Ovary (tissue), 9 donors: Measurements from ENCODE around the gene SAYSD1. TPM values are rescaled to one million over a fixed set of nuclear protein-coding genes. Genes with fewer than 3 reads are reported as not detected.

Source experiments
- DNase-seq, 5 donors: peaks; one replicate each; pipeline ENCODE4 v3.0.0-alpha.2; 2019 to 2020
- H3K27ac ChIP-seq, 2 donors: fragments of 200-600 bp; one replicate each; pipeline versions ENCODE4 v1.5.1 to v1.8.0; 2019 to 2022
- H3K27me3 ChIP-seq: fragments of 200-600 bp; one replicate; pipeline ENCODE4 v1.8.0; 2022
- H3K36me3 ChIP-seq: fragments of 200-600 bp; sonication (generic); one replicate; pipeline ENCODE4 v1.5.1; 2019
- H3K4me1 ChIP-seq: one replicate; pipeline ENCODE4 v1.8.1; 2013; ENCODE audit warnings: mild to moderate bottlenecking, moderate library complexity; ENCODE audit not compliant: insufficient read depth
- H3K4me3 ChIP-seq: fragments of 200-600 bp; sonication (generic); one replicate; pipeline ENCODE4 v1.5.1; 2017
- H3K9me3 ChIP-seq, 2 donors: fragments of 200-600 bp in 1 of 2; sonication (generic) in 1 of 2; one replicate each; pipeline versions ENCODE4 v1.5.1 to v1.8.1; 2013 to 2019; ENCODE audit warnings: mild to moderate bottlenecking in 1 of 2, moderate library complexity in 1 of 2
- CTCF ChIP-seq, 3 donors: fragments of 450-650 bp in 2 of 3; fragments of 200-600 bp in 1 of 3; IDR thresholded peaks; one replicate each; pipeline versions ENCODE4 v1.5.1 to v1.8.0; 2016 to 2022; ENCODE audit warnings: antibody characterized with exemption in 3 of 3, mild to moderate bottlenecking in 1 of 3
- EP300 ChIP-seq: sonication (generic); formaldehyde crosslinking; IDR thresholded peaks from one replicate; pipeline ENCODE4 v1.6.1; 2017; ENCODE audit warnings: antibody characterized with exemption
- POLR2A ChIP-seq: fragments of 450-650 bp; IDR thresholded peaks from one replicate; pipeline ENCODE4 v1.6.1; 2017; ENCODE audit warnings: antibody characterized with exemption, mild to moderate bottlenecking, moderate library complexity
- WGBS, 3 donors: extraction: QIAGEN DNeasy Blood & Tissue Kit in 1 of 3; methylation state at CpG; one replicate each; pipeline versions ENCODE4 v1.1.5 to v1.1.7; 2013 to 2017; 5-methylcytosine and 5-hydroxymethylcytosine counted together
- intact Hi-C, 4 donors: fragments of 100-400 bp; cut with DNase I; formaldehyde crosslinking; loops; one replicate each; pipeline versions ENCODE4 v1.11.0 to v1.15.1; 2022 to 2023
- polyA plus RNA-seq, 2 donors: library from polyadenylated mRNA; stranded (reverse); fragments of 200-250 nt in 1 of 2; fragments of 350-450 nt in 1 of 2; fragmentation: Illumina TruSeq in 1 of 2; extraction: RNeasy Lipid Tissue Mini Kit (QIAGEN cat#74804) in 1 of 2; gene quantifications; one replicate each; pipeline ENCODE4 v1.2.3, GENCODE V29; 2013 to 2014
- total RNA-seq, 7 donors: library from RNA; depleted of rRNA in 2 of 7; stranded (reverse); fragments of >200 nt in 2 of 7; fragmentation: NEBNext Ultra II Directional in 3 of 7; extraction: Animal tissue kit (Norgen Biotek cat#: 25700) in 3 of 7; gene quantifications; one replicate each; pipeline versions ENCODE4 v1.1.0 to v1.2.4, GENCODE V29; 2016 to 2023
- donor health status: DM: no; HTN: no; CAD: no; lungs with moderate emphysema.
- donor health status: DM: no; HTN: no; CAD: no.
- donor health status: Bipolar disorder and iron deficiency.
- donor health status: DM: yes; HTN: yes; CAD: no.
- donor health status: DM: no; HTN: no; CAD: no.
- donor health status: DM: yes; HTN: yes; CAD: no.

SAYSD1 gene
- total and polyA plus RNA-seq, 9 donors: 11.4 to 17.7 (median 15.3) TPM

GRCh38 chr6:39061182-39061581 lies 53.8 kb downstream of the SAYSD1 start:
- Histone ChIP-seq H3K4me1 (no peaks in the 10 kb centered on the region), H3K4me3 (no peak overlapping the region), H3K9me3 (no peaks in the 10 kb centered on the region), H3K27me3 (no peaks in the 10 kb centered on the region), H3K36me3 (no peaks in the 10 kb centered on the region), H3K27ac (no peak overlapping the region)
- intact Hi-C loops: no loop called here
- no peak for TF ChIP-seq POLR2A
- TF ChIP-seq CTCF (IDR thresholded peaks at IDR 0.05): no peak
- no peak for TF ChIP-seq EP300
- WGBS, 3 donors: 32 to 44% (median 42%) methylated on average over 6 of the region's 6 CpGs
- DNase-seq: no peak

- intact Hi-C loops: no loop called here
- TF ChIP-seq EP300: no peak
- TF ChIP-seq POLR2A: no peak
- no peak for TF ChIP-seq CTCF (IDR thresholded peaks at IDR 0.05)
- Histone ChIP-seq H3K27ac (no peak overlapping the region), H3K27me3 (no peaks in the 10 kb centered on the region), H3K36me3 (no peaks in the 10 kb centered on the region), H3K9me3 (no peaks in the 10 kb centered on the region), H3K4me3 (no peak overlapping the region), H3K4me1 (no peaks in the 10 kb centered on the region)
- no peak for DNase-seq
- 46 to 54% (median 52%) methylated on average over 7 of the region's 7 CpGs for WGBS, 3 donors
Observed at GRCh38 chr6:39060467-39061160, 54.4 kb downstream of the SAYSD1 start.

- TF ChIP-seq EP300 (no peak), CTCF (IDR thresholded peaks at IDR 0.05) (no peak), POLR2A (no peak)
- WGBS, 3 donors: 50 to 54% (median 51%) methylated on average over 14 of the region's 14 CpGs
- Histone ChIP-seq H3K9me3 (no peaks in the 10 kb centered on the region), H3K27me3 (no peaks in the 10 kb centered on the region), H3K36me3 (no peaks in the 10 kb centered on the region), H3K4me1 (no peaks in the 10 kb centered on the region), H3K27ac (no peak overlapping the region), H3K4me3 (no peak overlapping the region)
- DNase-seq: no peak
- intact Hi-C loops: no loop called here
Observed at GRCh38 chr6:39059496-39060310, 55.3 kb downstream of the SAYSD1 start.

- H3K27ac ChIP-seq: no peak overlapping the region
- no peaks in the 10 kb centered on the region for H3K4me1 ChIP-seq
- TF ChIP-seq EP300: no peak
- TF ChIP-seq CTCF (IDR thresholded peaks at IDR 0.05): no peak
- TF ChIP-seq POLR2A: no peak
- no peaks in the 10 kb centered on the region for H3K36me3 ChIP-seq
- intact Hi-C loops: no loop called here
- no peak for DNase-seq
- H3K4me3 ChIP-seq: no peak overlapping the region
- 83 to 86% (median 83%) methylated on average over 6 of the region's 6 CpGs for WGBS, 3 donors
- no peaks in the 10 kb centered on the region for H3K9me3 ChIP-seq
- no peaks in the 10 kb centered on the region for H3K27me3 ChIP-seq
Observed at GRCh38 chr6:39058471-39059147, 56.4 kb downstream of the SAYSD1 start.
